HFF-Myc (cell line): ENCODE results near the gene ASIC3.

Source experiments
- DNase-seq: peaks from one replicate; pipeline ENCODE4 v3.0.0-alpha.2; 2011; ENCODE audit warnings: low read depth; ENCODE audit errors: extremely low read depth
- H3K4me3 ChIP-seq: replicated peaks from 2 replicates; pipeline ENCODE4 v1.5.1; 2011; ENCODE audit warnings: low read depth, mild to moderate bottlenecking, control low read depth, low read length
- CTCF ChIP-seq: IDR thresholded peaks from 2 replicates; pipeline ENCODE4 v1.5.1; 2012; ENCODE audit warnings: mild to moderate bottlenecking, low read depth, low read length, control low read depth; ENCODE audit errors: missing control alignments

Gene ASIC3

GRCh38 chr7:151032936-151033863, 15.1 kb upstream of the ASIC3 start:
- no peak overlapping the region for H3K4me3 ChIP-seq
- TF ChIP-seq CTCF, result no peak
- DNase-seq, result no peak

- TF ChIP-seq CTCF, result no peak
- H3K4me3 ChIP-seq, result no peak overlapping the region
- DNase-seq, result no peak
Observed at GRCh38 chr7:151033864-151034249, 14.5 kb upstream of the ASIC3 start.

GRCh38 chr7:151034312-151035025, 13.9 kb upstream of the ASIC3 start:
- DNase-seq, result no peak

GRCh38 chr7:151035026-151035717, 13.2 kb upstream of the ASIC3 start:
- no peak for TF ChIP-seq CTCF
- DNase-seq, result no peak
- no peak overlapping the region for H3K4me3 ChIP-seq

More at GRCh38 chr7:151034312-151035025, 13.9 kb upstream of the ASIC3 start:
- no peak overlapping the region for H3K4me3 ChIP-seq
- no peak for TF ChIP-seq CTCF

- TF ChIP-seq CTCF, result no peak
- no peak for DNase-seq
- no peak overlapping the region for H3K4me3 ChIP-seq
Observed at GRCh38 chr7:151035902-151036301, 12.4 kb upstream of the ASIC3 start.

GRCh38 chr7:151038951-151039849, 9.1 kb upstream of the ASIC3 start:
- TF ChIP-seq CTCF, result no peak
- DNase-seq, result peak; percentile 78
- H3K4me3 ChIP-seq, result no peak overlapping the region
